ENCODE measurements around the gene KCNIP3. TPM values are rescaled to one million over a fixed set of nuclear protein-coding genes. Genes with fewer than 3 reads are reported as not detected.

Gene KCNIP3
- total RNA-seq, 3 donors from 2014 or later (not counting 1 experiment from before 2014, with no cell fraction given), result 0.52 to 1.4 TPM; not detected in 1

DNA sequence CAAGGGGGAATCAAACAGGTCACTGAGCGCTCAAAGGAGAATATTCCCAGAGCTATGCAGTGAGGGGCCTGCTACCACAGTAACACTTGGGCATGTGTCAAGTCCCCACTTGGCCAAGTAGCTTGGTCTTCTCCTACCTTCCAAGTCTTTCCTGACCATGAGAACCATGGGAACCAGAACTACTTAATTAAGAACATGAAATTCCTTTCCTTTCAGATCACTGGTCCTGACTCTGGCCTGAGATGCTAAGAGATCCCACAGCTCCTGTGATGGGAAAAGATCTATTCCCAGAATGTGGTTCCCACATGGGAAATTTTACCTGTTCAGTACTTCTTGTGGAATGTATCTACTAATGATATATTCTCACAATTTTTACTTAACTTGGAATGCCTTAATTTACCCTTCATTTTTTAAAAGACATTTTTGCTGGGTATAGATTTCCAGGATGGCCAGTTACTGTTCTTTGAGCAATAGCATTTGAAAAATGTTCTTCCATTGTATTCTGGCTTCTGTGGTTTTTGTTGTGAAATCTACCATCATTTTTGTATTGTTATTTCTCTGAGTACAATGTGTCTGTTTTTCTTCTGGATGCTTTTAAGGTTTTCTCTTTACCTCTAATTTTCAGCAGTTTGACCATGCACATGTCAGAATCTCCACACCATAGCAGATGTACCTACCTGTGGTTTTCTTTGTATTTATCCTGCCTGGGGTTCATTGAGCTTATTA, 37.9 kb downstream of the KCNIP3 start:
- Mint-ChIP-seq H3K27ac (no peak overlapping the region), H3K27me3 (ENCODE audit: low read depth in 2 of 2) (peaks cover 0 to 6% of the 10 kb centered on the region in 2 donors), H3K9me3 (no peaks in the 10 kb centered on the region), H3K4me1 (no peaks in the 10 kb centered on the region), H3K36me3 (no peaks in the 10 kb centered on the region), H3K4me3 (no peak overlapping the region)
- Histone ChIP-seq H3K4me3 (ENCODE audit: low read length) (no peak overlapping the region), H3K4me1 (ENCODE audit: control insufficient read depth, insufficient read depth, low read length) (no peaks in the 10 kb centered on the region), H3K27me3 (ENCODE audit: control insufficient read depth, insufficient read depth, low read length) (no peaks in the 10 kb centered on the region), H3K27ac (ENCODE audit: low read length) (no peak overlapping the region), H3K9me3 (ENCODE audit: control insufficient read depth, insufficient read depth, low read length) (no peaks in the 10 kb centered on the region), H3K36me3 (ENCODE audit: control insufficient read depth, insufficient read depth, low read length) (no peaks in the 10 kb centered on the region)
- intact Hi-C loops (cut with micrococcal nuclease), result no loop called here
- DNase-seq (no peak), ATAC-seq (no peak)
- TF ChIP-seq, protein P1, sequence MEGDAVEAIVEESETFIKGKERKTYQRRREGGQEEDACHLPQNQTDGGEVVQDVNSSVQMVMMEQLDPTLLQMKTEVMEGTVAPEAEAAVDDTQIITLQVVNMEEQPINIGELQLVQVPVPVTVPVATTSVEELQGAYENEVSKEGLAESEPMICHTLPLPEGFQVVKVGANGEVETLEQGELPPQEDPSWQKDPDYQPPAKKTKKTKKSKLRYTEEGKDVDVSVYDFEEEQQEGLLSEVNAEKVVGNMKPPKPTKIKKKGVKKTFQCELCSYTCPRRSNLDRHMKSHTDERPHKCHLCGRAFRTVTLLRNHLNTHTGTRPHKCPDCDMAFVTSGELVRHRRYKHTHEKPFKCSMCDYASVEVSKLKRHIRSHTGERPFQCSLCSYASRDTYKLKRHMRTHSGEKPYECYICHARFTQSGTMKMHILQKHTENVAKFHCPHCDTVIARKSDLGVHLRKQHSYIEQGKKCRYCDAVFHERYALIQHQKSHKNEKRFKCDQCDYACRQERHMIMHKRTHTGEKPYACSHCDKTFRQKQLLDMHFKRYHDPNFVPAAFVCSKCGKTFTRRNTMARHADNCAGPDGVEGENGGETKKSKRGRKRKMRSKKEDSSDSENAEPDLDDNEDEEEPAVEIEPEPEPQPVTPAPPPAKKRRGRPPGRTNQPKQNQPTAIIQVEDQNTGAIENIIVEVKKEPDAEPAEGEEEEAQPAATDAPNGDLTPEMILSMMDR (IDR thresholded peaks at IDR 0.05), result no peak
- WGBS (ENCODE audit: insufficient coverage), result 100% methylated on average over 1 of the region's 1 CpG

DNA sequence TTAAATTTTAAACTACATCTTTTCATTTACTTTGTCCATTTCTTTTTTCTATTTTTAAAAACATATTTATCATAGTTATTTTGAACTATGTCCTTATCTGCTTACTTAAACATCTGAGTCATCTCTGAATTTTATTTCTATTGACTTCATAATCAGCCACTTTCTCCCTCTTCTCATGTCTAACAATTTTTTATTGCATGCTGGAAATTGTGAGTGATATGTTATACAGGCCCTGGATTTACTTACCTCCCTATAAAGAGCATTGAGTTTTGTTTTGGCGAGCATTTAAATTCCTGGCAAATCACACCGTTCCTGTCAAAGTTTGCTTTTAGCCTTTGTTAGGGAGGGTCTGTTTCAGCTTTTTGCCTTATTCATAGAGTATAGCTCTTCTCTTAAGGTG, 39.3 kb downstream of the KCNIP3 start:
- no peak overlapping the region for H3K4me3 Mint-ChIP-seq
- no peaks in the 10 kb centered on the region for H3K36me3 ChIP-seq (ENCODE audit: control insufficient read depth, insufficient read depth, low read length)
- H3K27me3 ChIP-seq (ENCODE audit: control insufficient read depth, insufficient read depth, low read length), result no peaks in the 10 kb centered on the region
- ATAC-seq (no peak), DNase-seq (no peak)
- H3K27me3 Mint-ChIP-seq (ENCODE audit: low read depth in 2 of 2), result peaks cover 0 to 9% of the 10 kb centered on the region in 2 donors
- no peaks in the 10 kb centered on the region for H3K4me1 ChIP-seq (ENCODE audit: control insufficient read depth, insufficient read depth, low read length)
- no peaks in the 10 kb centered on the region for H3K9me3 ChIP-seq (ENCODE audit: control insufficient read depth, insufficient read depth, low read length)
- no peaks in the 10 kb centered on the region for H3K36me3 Mint-ChIP-seq
- intact Hi-C loops (cut with micrococcal nuclease), result no loop called here
- no peak overlapping the region for H3K27ac ChIP-seq (ENCODE audit: low read length)
- no peaks in the 10 kb centered on the region for H3K9me3 Mint-ChIP-seq
- TF ChIP-seq, protein P1 (IDR thresholded peaks at IDR 0.05), result no peak
- H3K4me1 Mint-ChIP-seq, result no peaks in the 10 kb centered on the region
- H3K4me3 ChIP-seq (ENCODE audit: low read length), result no peak overlapping the region
- no peak overlapping the region for H3K27ac Mint-ChIP-seq
- WGBS (ENCODE audit: insufficient coverage), result 100% methylated on average over 1 of the region's 2 CpGs

DNA sequence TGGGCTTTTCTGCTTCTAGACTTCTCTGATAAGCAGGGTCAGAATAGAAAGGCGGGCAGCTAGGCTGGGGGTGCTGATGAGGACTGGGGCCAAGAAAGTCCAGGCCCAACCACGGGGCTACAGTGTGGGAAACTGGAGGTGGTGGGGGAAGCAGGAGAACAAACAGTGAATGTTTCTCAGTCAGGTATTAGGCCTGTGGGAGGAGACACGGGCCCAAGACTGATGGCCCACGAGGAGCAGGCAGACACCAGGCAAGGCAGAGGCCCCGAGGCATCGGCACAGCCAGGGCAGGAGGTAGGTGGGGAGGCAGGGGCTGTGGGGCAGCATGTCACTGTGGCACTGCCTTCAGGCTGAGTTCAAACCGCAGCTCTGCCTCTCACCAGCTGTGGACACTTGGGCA, 40.7 kb downstream of the KCNIP3 start:
- Histone ChIP-seq H3K4me3 (ENCODE audit: low read length) (no peak overlapping the region), H3K9me3 (ENCODE audit: control insufficient read depth, insufficient read depth, low read length) (no peaks in the 10 kb centered on the region), H3K36me3 (ENCODE audit: control insufficient read depth, insufficient read depth, low read length) (no peaks in the 10 kb centered on the region), H3K4me1 (ENCODE audit: control insufficient read depth, insufficient read depth, low read length) (no peaks in the 10 kb centered on the region), H3K27me3 (ENCODE audit: control insufficient read depth, insufficient read depth, low read length) (no peaks in the 10 kb centered on the region), H3K27ac (ENCODE audit: low read length) (no peak overlapping the region)
- WGBS (ENCODE audit: insufficient coverage), result 83% methylated on average over 7 of the region's 7 CpGs
- Mint-ChIP-seq H3K9me3 (no peaks in the 10 kb centered on the region), H3K4me1 (no peaks in the 10 kb centered on the region), H3K27me3 (ENCODE audit: low read depth in 2 of 2) (peaks cover 5 to 16% of the 10 kb centered on the region in 2 donors), H3K27ac (no peak overlapping the region), H3K4me3 (no peak overlapping the region), H3K36me3 (no peaks in the 10 kb centered on the region)
- no peak for DNase-seq
- TF ChIP-seq, protein P1 (IDR thresholded peaks at IDR 0.05), result no peak
- intact Hi-C loops (cut with micrococcal nuclease), result no loop called here
- ATAC-seq, result no peak

Data from natural killer cell (primary cell).